SK-N-SH treated with all-trans-retinoic acid at 6 μM for 48 hours (cell line): ENCODE results near the gene SOCS1.

Source experiments
- ATAC-seq: fragments of 200-7000 bp; cut with Tn5 transposase; 3 replicates; pipeline ENCODE4 v1.9.1; 2020; ENCODE audit warnings: mild to moderate bottlenecking, moderate library complexity
- CSDC2 ChIP-seq: fragments of 250-450 bp; sonication (Bioruptor Pico); IDR thresholded peaks from 2 replicates; pipeline ENCODE4 v1.5.0; 2020; ENCODE audit warnings: mild to moderate bottlenecking, moderate library complexity
- GLIS3 ChIP-seq: fragments of 250-450 bp; sonication (Bioruptor Pico); IDR thresholded peaks from 2 replicates; pipeline ENCODE4 v1.5.0; 2020; ENCODE audit warnings: mild to moderate bottlenecking, moderate library complexity
- ISL1 ChIP-seq: fragments of 250-450 bp; sonication (Bioruptor Pico); IDR thresholded peaks from 2 replicates; pipeline ENCODE4 v2.1.2; 2022; ENCODE audit warnings: mild to moderate bottlenecking, moderate library complexity
- PPARA ChIP-seq: fragments of 250-450 bp; sonication (Bioruptor Pico); IDR thresholded peaks from 2 replicates; pipeline ENCODE4 v1.5.0; 2020; ENCODE audit warnings: mild to moderate bottlenecking, borderline replicate concordance
- RARB ChIP-seq: fragments of 250-450 bp; sonication (Bioruptor Pico); IDR thresholded peaks from 2 replicates; pipeline ENCODE4 v1.8.0; 2021; ENCODE audit warnings: mild to moderate bottlenecking, moderate library complexity
- SNAI2 ChIP-seq: fragments of 250-450 bp; sonication (Bioruptor Pico); IDR thresholded peaks from 2 replicates; pipeline ENCODE4 v1.5.0; 2020; ENCODE audit warnings: mild to moderate bottlenecking, moderate library complexity
- TCF4 ChIP-seq: fragments of 250-450 bp; sonication (Bioruptor Pico); IDR thresholded peaks from 2 replicates; pipeline ENCODE4 v1.8.0; 2021; ENCODE audit warnings: mild to moderate bottlenecking, moderate library complexity, borderline replicate concordance
- TOX ChIP-seq: fragments of 250-450 bp; sonication (Bioruptor Pico); IDR thresholded peaks from 2 replicates; pipeline ENCODE4 v1.8.0; 2021; ENCODE audit warnings: mild to moderate bottlenecking, moderate library complexity, borderline replicate concordance
- ZC3H10 ChIP-seq: fragments of 250-450 bp; sonication (Bioruptor Pico); IDR thresholded peaks from 2 replicates; pipeline ENCODE4 v1.5.1; 2021; ENCODE audit warnings: mild to moderate bottlenecking, moderate library complexity
- ZFP3 ChIP-seq: fragments of 250-450 bp; sonication (Bioruptor Pico); IDR thresholded peaks from 2 replicates; pipeline ENCODE4 v1.5.0; 2020; ENCODE audit warnings: mild to moderate bottlenecking, moderate library complexity
- ZFP30 ChIP-seq: fragments of 450-650 bp; formaldehyde crosslinking; IDR thresholded peaks from 2 replicates; pipeline ENCODE4 v1.5.0; 2022; ENCODE audit warnings: mild to moderate bottlenecking, moderate library complexity
- ZNF565 ChIP-seq: fragments of 450-650 bp; formaldehyde crosslinking; conservative IDR thresholded peaks from 2 replicates; pipeline ENCODE4 v1.5.0; 2020; ENCODE audit warnings: low read depth, mild to moderate bottlenecking, moderate library complexity
- ZNF70 ChIP-seq: fragments of 450-650 bp; formaldehyde crosslinking; IDR thresholded peaks from 2 replicates; pipeline ENCODE4 v1.5.0; 2020; ENCODE audit warnings: mild to moderate bottlenecking, moderate library complexity
- ZNF8 ChIP-seq: fragments of 450-650 bp; formaldehyde crosslinking; IDR thresholded peaks from 2 replicates; pipeline ENCODE4 v1.5.0; 2020; ENCODE audit warnings: mild to moderate bottlenecking, moderate library complexity
- TF ChIP-seq, protein P1 (sequence below): fragments of 250-450 bp; sonication (Bioruptor Pico); IDR thresholded peaks from 2 replicates; pipeline ENCODE4 v1.5.0; 2020; ENCODE audit warnings: mild to moderate bottlenecking, moderate library complexity
- TF ChIP-seq, protein P2 (sequence below): fragments of 250-450 bp; sonication (Bioruptor Pico); IDR thresholded peaks from 2 replicates; pipeline ENCODE4 v1.5.1; 2021; ENCODE audit warnings: mild to moderate bottlenecking, moderate library complexity
- TF ChIP-seq, protein P3 (sequence below): fragments of 250-450 bp; sonication (Bioruptor Pico); IDR thresholded peaks from 2 replicates; pipeline ENCODE4 v1.8.0; 2020; ENCODE audit warnings: mild to moderate bottlenecking, moderate library complexity, borderline replicate concordance
- TF ChIP-seq, protein P4 (sequence below): fragments of 250-450 bp; sonication (Bioruptor Pico); IDR thresholded peaks from 2 replicates; pipeline ENCODE4 v1.5.1; 2020; ENCODE audit warnings: low read depth, mild to moderate bottlenecking, moderate library complexity

The SOCS1 gene

DNA sequence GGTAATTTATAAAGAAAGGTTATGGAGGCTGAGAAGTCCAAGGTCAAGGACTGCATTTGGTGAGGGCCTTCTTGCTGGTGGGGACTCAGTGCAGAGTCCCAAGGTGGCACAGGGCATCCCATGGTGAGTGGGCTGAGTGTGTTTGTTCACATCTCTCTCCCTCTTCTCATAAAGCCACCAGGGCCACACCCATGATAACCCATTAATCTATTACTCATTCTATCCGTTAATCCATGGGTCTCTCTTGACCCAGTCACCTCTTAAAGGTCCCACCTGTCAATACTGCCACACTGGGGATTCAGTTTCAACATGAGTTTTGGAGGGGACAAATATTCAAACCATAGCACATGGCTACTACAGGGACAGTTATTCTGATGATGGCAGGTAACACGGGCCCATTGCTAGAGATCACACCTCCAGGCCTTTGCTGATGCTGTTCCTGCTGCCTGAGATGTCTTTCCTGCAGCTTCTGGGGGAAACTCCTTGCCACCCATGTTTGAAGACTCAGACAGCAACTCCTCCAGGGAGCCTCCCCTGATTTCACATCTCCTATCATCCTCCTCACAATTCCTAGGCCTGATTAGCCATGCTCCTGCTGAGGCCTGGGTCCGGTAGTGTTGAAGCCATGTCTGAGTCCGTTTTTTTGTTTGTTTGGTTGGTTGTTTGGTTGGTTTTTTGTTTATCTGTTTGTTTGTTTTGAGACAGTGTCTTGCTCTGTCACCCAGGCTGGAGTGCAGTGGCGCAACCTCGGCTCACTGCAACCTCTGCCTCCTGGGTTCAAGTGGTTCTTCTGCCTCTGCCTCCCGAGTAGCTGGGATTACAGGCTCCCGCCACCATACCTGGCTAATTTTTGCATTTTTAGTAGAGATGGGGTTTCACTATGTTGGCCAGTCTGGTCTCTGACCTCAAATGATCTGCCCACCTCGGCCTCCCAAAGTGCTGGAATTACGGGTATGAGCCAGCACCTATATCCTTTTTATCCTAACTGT, 16.1 kb downstream of the SOCS1 start (continued):
- TF ChIP-seq, protein P1, sequence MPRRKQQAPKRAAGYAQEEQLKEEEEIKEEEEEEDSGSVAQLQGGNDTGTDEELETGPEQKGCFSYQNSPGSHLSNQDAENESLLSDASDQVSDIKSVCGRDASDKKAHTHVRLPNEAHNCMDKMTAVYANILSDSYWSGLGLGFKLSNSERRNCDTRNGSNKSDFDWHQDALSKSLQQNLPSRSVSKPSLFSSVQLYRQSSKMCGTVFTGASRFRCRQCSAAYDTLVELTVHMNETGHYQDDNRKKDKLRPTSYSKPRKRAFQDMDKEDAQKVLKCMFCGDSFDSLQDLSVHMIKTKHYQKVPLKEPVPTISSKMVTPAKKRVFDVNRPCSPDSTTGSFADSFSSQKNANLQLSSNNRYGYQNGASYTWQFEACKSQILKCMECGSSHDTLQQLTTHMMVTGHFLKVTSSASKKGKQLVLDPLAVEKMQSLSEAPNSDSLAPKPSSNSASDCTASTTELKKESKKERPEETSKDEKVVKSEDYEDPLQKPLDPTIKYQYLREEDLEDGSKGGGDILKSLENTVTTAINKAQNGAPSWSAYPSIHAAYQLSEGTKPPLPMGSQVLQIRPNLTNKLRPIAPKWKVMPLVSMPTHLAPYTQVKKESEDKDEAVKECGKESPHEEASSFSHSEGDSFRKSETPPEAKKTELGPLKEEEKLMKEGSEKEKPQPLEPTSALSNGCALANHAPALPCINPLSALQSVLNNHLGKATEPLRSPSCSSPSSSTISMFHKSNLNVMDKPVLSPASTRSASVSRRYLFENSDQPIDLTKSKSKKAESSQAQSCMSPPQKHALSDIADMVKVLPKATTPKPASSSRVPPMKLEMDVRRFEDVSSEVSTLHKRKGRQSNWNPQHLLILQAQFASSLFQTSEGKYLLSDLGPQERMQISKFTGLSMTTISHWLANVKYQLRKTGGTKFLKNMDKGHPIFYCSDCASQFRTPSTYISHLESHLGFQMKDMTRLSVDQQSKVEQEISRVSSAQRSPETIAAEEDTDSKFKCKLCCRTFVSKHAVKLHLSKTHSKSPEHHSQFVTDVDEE (CRISPR knock-in tag): no peak
- TF ChIP-seq TOX (CRISPR knock-in tag) (no peak), ZFP3 (CRISPR knock-in tag) (no peak)

DNA sequence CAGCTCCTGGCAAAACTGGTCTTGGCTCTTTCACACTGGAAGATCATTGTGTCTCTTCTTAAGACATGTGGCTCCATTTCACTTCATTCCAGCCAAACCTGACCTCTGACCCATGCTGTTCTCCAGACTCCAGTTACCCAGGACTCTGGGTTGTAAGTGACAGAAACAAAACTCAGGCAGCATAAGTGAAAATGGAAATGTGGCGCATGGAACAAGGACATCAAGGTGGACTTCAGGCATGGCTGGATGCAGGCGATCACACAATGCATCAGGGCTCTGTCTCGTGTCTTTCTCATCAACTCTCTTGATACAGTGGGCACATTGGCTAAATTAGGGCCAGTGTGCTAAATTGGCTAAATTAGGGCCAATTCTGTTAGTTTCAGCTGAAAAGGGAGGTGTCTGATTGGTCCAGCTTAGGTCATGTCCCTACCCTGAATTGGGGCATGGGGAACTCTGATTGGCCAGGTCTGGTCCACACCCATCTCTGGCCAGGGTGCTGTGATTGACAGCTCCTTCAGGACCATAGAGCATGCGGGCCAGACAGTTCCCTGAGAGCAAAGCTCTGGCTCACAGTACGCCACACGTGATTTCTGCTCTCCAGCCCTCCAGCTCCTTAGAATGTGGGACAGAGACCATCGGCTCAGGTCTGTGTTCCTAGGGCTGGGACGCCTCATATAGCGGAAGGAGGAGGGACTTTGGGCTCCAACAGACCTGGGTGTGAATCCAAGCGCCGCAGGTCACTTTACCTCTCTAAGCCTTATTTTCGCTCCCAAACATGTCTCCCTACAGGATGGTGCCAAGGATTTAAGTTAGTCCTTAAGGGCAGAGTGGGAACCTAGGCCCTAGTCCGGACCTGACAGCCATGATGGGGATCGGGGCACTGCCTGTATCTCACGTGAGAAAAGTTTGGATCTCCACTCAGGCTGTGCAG, 17.5 kb downstream of the SOCS1 start:
- TF ChIP-seq, protein P2, sequence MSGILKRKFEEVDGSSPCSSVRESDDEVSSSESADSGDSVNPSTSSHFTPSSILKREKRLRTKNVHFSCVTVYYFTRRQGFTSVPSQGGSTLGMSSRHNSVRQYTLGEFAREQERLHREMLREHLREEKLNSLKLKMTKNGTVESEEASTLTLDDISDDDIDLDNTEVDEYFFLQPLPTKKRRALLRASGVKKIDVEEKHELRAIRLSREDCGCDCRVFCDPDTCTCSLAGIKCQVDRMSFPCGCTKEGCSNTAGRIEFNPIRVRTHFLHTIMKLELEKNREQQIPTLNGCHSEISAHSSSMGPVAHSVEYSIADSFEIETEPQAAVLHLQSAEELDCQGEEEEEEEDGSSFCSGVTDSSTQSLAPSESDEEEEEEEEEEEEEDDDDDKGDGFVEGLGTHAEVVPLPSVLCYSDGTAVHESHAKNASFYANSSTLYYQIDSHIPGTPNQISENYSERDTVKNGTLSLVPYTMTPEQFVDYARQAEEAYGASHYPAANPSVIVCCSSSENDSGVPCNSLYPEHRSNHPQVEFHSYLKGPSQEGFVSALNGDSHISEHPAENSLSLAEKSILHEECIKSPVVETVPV: no peak
- TF ChIP-seq PPARA (CRISPR knock-in tag): no peak
- TF ChIP-seq, protein P3, sequence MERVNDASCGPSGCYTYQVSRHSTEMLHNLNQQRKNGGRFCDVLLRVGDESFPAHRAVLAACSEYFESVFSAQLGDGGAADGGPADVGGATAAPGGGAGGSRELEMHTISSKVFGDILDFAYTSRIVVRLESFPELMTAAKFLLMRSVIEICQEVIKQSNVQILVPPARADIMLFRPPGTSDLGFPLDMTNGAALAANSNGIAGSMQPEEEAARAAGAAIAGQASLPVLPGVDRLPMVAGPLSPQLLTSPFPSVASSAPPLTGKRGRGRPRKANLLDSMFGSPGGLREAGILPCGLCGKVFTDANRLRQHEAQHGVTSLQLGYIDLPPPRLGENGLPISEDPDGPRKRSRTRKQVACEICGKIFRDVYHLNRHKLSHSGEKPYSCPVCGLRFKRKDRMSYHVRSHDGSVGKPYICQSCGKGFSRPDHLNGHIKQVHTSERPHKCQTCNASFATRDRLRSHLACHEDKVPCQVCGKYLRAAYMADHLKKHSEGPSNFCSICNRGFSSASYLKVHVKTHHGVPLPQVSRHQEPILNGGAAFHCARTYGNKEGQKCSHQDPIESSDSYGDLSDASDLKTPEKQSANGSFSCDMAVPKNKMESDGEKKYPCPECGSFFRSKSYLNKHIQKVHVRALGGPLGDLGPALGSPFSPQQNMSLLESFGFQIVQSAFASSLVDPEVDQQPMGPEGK (CRISPR knock-in tag): no peak
- TF ChIP-seq ZNF565 (CRISPR knock-in tag): no peak
- TF ChIP-seq ZNF8 (CRISPR knock-in tag): no peak
- no peak for TF ChIP-seq RARB (CRISPR knock-in tag)
- TF ChIP-seq, protein P4, sequence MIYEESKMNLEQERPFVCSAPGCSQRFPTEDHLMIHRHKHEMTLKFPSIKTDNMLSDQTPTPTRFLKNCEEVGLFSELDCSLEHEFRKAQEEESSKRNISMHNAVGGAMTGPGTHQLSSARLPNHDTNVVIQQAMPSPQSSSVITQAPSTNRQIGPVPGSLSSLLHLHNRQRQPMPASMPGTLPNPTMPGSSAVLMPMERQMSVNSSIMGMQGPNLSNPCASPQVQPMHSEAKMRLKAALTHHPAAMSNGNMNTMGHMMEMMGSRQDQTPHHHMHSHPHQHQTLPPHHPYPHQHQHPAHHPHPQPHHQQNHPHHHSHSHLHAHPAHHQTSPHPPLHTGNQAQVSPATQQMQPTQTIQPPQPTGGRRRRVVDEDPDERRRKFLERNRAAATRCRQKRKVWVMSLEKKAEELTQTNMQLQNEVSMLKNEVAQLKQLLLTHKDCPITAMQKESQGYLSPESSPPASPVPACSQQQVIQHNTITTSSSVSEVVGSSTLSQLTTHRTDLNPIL (CRISPR knock-in tag): no peak
- no peak for TF ChIP-seq SNAI2
- TF ChIP-seq, protein P1 (CRISPR knock-in tag): no peak
- TF ChIP-seq ISL1: no peak
- no peak for TF ChIP-seq ZFP30 (CRISPR knock-in tag)
- TF ChIP-seq CSDC2 (CRISPR knock-in tag): no peak
- TF ChIP-seq ZC3H10 (CRISPR knock-in tag): no peak
- TF ChIP-seq ZFP3 (CRISPR knock-in tag): no peak
- TF ChIP-seq ZNF70 (CRISPR knock-in tag): no peak
- TF ChIP-seq TCF4 (CRISPR knock-in tag): no peak
- no peak for TF ChIP-seq GLIS3
- TF ChIP-seq, all 23 proteins: peak for 0
- no peak for ATAC-seq
